Gastrocnemius medialis (tissue), 4 donors: ENCODE results near the gene WDR64.

Source experiments
- POLR2A ChIP-seq, 2 donors: fragments of 450-650 bp; IDR thresholded peaks; one replicate each; pipeline ENCODE4 v1.6.1; 2017; ENCODE audit warnings: antibody characterized with exemption in 2 of 2, mild to moderate bottlenecking in 2 of 2, moderate library complexity in 2 of 2
- TF ChIP-seq, protein P1 (sequence below), 5 experiments: fragments of 450-650 bp in 3 of 5; fragments of 200-600 bp in 2 of 5; sonication (generic) in 2 of 5; IDR thresholded peaks in 4 of 5; conservative IDR thresholded peaks in 1 of 5; 1 replicate in 4 of 5; 2 replicates in 1 of 5; pipeline ENCODE4 v1.5.1; 2016 to 2019; ENCODE audit warnings: antibody characterized with exemption in 5 of 5, mild to moderate bottlenecking in 3 of 5, moderate library complexity in 3 of 5

GRCh38 chr1:241779897-241780296, 127.8 kb downstream of the WDR64 start:
- TF ChIP-seq, protein P1, sequence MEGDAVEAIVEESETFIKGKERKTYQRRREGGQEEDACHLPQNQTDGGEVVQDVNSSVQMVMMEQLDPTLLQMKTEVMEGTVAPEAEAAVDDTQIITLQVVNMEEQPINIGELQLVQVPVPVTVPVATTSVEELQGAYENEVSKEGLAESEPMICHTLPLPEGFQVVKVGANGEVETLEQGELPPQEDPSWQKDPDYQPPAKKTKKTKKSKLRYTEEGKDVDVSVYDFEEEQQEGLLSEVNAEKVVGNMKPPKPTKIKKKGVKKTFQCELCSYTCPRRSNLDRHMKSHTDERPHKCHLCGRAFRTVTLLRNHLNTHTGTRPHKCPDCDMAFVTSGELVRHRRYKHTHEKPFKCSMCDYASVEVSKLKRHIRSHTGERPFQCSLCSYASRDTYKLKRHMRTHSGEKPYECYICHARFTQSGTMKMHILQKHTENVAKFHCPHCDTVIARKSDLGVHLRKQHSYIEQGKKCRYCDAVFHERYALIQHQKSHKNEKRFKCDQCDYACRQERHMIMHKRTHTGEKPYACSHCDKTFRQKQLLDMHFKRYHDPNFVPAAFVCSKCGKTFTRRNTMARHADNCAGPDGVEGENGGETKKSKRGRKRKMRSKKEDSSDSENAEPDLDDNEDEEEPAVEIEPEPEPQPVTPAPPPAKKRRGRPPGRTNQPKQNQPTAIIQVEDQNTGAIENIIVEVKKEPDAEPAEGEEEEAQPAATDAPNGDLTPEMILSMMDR (IDR thresholded peaks at IDR 0.05 in 4 of 5, conservative IDR thresholded peaks at IDR 0.05 in 1 of 5) = no peak
- TF ChIP-seq POLR2A (IDR thresholded peaks at IDR 0.05) = no peak
